ENCODE measurements around the gene SDR9C7.

DNA sequence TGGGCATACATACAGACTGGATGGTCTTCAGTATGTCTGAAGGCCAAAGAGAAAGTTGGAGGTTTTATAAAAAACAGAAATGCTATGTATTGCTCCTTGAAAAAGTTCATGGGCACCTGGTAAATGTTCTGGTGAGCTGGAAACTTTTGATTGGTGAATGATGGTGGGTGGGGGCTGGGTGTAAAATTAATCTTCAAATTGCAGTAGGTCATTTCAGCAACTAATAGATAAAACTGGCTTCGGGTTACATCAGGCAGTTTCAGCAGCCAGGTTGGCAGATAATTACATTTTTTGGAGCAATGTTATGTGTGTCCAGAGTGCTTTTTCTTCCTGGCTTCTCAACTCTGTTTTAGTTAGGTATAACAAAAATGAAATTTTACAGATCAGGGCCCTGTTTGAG lies 35.3 kb downstream of the SDR9C7 start:
- TF ChIP-seq POLR2A (IDR thresholded peaks at IDR 0.05) (no peak), CTCF (IDR thresholded peaks at IDR 0.05) (no peak)
